Fibroblast of gingiva (primary cell): ENCODE data around the gene SCUBE1.

Source experiments
- DNase-seq: peaks from one replicate; pipeline ENCODE4 v3.0.0-alpha.2; 2011; ENCODE audit warnings: low read depth

Gene SCUBE1

GRCh38 chr22:43155789-43156188, 187.4 kb downstream of the SCUBE1 start:
- no peak for DNase-seq

GRCh38 chr22:43154887-43155536, 188.2 kb downstream of the SCUBE1 start:
- DNase-seq = no peak

GRCh38 chr22:43153899-43154298, 189.3 kb downstream of the SCUBE1 start:
- DNase-seq = no peak

GRCh38 chr22:43152357-43153071, 190.7 kb downstream of the SCUBE1 start:
- DNase-seq = peak; percentile 77

GRCh38 chr22:43152003-43152356, 191.2 kb downstream of the SCUBE1 start:
- DNase-seq = no peak

- DNase-seq = peak; percentile 64
These were observed 191.7 kb downstream of the SCUBE1 start, which contains the start of gene TSPO for GRCh38 chr22:43151251-43152002. Gene TSPO (plus strand): TSS chr22:43151559. CDS start chr22:43159239, 7,680 bp downstream.

- DNase-seq = no peak
These were observed 192.4 kb downstream of the SCUBE1 start for GRCh38 chr22:43150731-43151206.

GRCh38 chr22:43148581-43148980, 194.6 kb downstream of the SCUBE1 start:
- no peak for DNase-seq

GRCh38 chr22:43147821-43148220, 195.4 kb downstream of the SCUBE1 start:
- no peak for DNase-seq
